ENCODE results near the gene SORL1.
"Not testable (repeated sequence)": the region's sequence is repeated elsewhere in the genome, so short reads cannot be mapped to it uniquely, and the experiment has no call there.

SORL1 gene

GRCh38 chr11:121478226-121478894 is 26.2 kb downstream of the SORL1 start:
- Histone ChIP-seq H3K27ac (ENCODE audit: low read depth, low read length) (peak overlapping the region; percentile 91), H3K4me1 (ENCODE audit: control insufficient read depth, insufficient read depth, low read length) (peaks cover 35% of the 10 kb centered on the region), H3K9ac (ENCODE audit: low read depth, low read length) (no peak overlapping the region), H3K4me3 (ENCODE audit: low read depth, low read length) (no peak overlapping the region; the same call in 1 of the 2 replicates), H3K27me3 (ENCODE audit: control insufficient read depth, insufficient read depth, low read length) (no peaks in the 10 kb centered on the region), H3K36me3 (ENCODE audit: control insufficient read depth, insufficient read depth, low read length) (peaks cover 18% of the 10 kb centered on the region), H3K9me3 (ENCODE audit: control insufficient read depth, insufficient read depth, low read length) (no peaks in the 10 kb centered on the region)

DNA sequence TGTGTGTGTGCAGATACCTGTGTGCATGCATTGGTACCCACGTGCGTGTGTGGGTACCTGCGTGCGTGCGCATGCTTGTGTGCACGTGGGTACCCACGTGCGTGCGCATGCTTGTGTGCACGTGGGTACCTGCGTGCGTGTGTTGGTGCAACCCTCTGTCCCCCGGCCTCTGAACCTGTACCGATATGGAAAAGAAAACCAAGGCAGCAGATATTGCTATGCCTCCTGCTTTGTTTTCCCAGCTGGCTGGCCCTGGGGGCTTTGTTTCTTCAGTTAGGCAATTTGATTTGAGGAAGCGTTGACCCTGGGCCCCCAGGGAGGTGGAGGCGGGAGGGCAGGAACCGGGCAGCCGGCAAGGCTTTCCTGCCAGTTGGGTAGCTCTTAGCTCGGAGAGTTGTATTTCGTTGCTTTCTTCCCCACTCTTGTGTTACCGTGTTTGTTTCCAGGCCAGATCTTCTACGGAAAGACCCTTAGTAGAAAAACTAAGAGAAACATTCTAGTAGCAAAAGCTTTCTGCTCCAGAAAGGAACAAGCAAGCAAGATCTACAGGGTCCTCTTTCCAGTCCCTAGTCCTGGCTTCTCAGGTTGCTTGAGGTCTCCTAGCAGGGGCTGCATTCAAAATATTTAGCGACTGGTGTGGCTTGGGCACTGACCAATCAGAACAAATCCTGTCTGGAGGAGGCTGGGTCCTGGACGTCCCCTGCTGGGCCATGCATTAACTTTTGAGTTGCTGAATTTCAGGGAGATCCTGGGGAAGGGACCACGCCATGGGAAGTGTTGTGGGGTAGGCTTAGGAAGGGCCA is 27.0 kb downstream of the SORL1 start:
- Histone ChIP-seq H3K36me3 (ENCODE audit: control insufficient read depth, insufficient read depth, low read length) (peaks cover 17% of the 10 kb centered on the region), H3K9ac (ENCODE audit: low read depth, low read length) (no peak overlapping the region), H3K4me1 (ENCODE audit: control insufficient read depth, insufficient read depth, low read length) (peaks cover 35% of the 10 kb centered on the region), H3K4me3 (ENCODE audit: low read depth, low read length) (peak overlapping the region; percentile 13; the same call in 1 of the 2 replicates), H3K9me3 (ENCODE audit: control insufficient read depth, insufficient read depth, low read length) (no peaks in the 10 kb centered on the region), H3K27me3 (ENCODE audit: control insufficient read depth, insufficient read depth, low read length) (no peaks in the 10 kb centered on the region), H3K27ac (ENCODE audit: low read depth, low read length) (peak overlapping the region; percentile 91)

- Histone ChIP-seq H3K27me3 (ENCODE audit: control insufficient read depth, insufficient read depth, low read length) (no peaks in the 10 kb centered on the region), H3K9me3 (ENCODE audit: control insufficient read depth, insufficient read depth, low read length) (no peaks in the 10 kb centered on the region), H3K4me1 (ENCODE audit: control insufficient read depth, insufficient read depth, low read length) (peaks cover 35% of the 10 kb centered on the region), H3K36me3 (ENCODE audit: control insufficient read depth, insufficient read depth, low read length) (peaks cover 13% of the 10 kb centered on the region), H3K9ac (ENCODE audit: low read depth, low read length) (no peak overlapping the region), H3K4me3 (ENCODE audit: low read depth, low read length) (peak overlapping the region; percentile 13; the same call in 1 of the 2 replicates), H3K27ac (ENCODE audit: low read depth, low read length) (peak overlapping the region; percentile 91)
Observed at GRCh38 chr11:121479698-121480238, 27.7 kb downstream of the SORL1 start.

GRCh38 chr11:121481484-121482230 is 29.5 kb downstream of the SORL1 start:
- H3K27me3 ChIP-seq (ENCODE audit: control insufficient read depth, insufficient read depth, low read length); H3K9ac ChIP-seq (ENCODE audit: low read depth, low read length); H3K4me3 ChIP-seq (ENCODE audit: low read depth, low read length); H3K9me3 ChIP-seq (ENCODE audit: control insufficient read depth, insufficient read depth, low read length): not testable (repeated sequence)
- Histone ChIP-seq H3K27ac (ENCODE audit: low read depth, low read length) (peak overlapping the region; percentile 10), H3K4me1 (ENCODE audit: control insufficient read depth, insufficient read depth, low read length) (peaks cover 29% of the 10 kb centered on the region), H3K36me3 (ENCODE audit: control insufficient read depth, insufficient read depth, low read length) (peaks cover 12% of the 10 kb centered on the region)

GRCh38 chr11:121482231-121483129 is 30.4 kb downstream of the SORL1 start:
- H3K36me3 ChIP-seq (ENCODE audit: control insufficient read depth, insufficient read depth, low read length) = peaks cover 13% of the 10 kb centered on the region
- H3K4me1 ChIP-seq (ENCODE audit: control insufficient read depth, insufficient read depth, low read length) = peaks cover 29% of the 10 kb centered on the region
- no peak overlapping the region for H3K9ac ChIP-seq (ENCODE audit: low read depth, low read length)
- no peaks in the 10 kb centered on the region for H3K27me3 ChIP-seq (ENCODE audit: control insufficient read depth, insufficient read depth, low read length)
- no peak overlapping the region for H3K4me3 ChIP-seq (ENCODE audit: low read depth, low read length)
- H3K9me3 ChIP-seq (ENCODE audit: control insufficient read depth, insufficient read depth, low read length) = no peaks in the 10 kb centered on the region
- H3K27ac ChIP-seq (ENCODE audit: low read depth, low read length) = peak overlapping the region; percentile 10

- Histone ChIP-seq H3K27me3 (ENCODE audit: control insufficient read depth, insufficient read depth, low read length) (no peaks in the 10 kb centered on the region), H3K9ac (ENCODE audit: low read depth, low read length) (no peak overlapping the region), H3K9me3 (ENCODE audit: control insufficient read depth, insufficient read depth, low read length) (no peaks in the 10 kb centered on the region), H3K36me3 (ENCODE audit: control insufficient read depth, insufficient read depth, low read length) (peaks cover 19% of the 10 kb centered on the region), H3K4me3 (ENCODE audit: low read depth, low read length) (no peak overlapping the region), H3K4me1 (ENCODE audit: control insufficient read depth, insufficient read depth, low read length) (peaks cover 18% of the 10 kb centered on the region), H3K27ac (ENCODE audit: low read depth, low read length) (no peak overlapping the region)
Observed at GRCh38 chr11:121483805-121484480, 31.8 kb downstream of the SORL1 start.

- H3K27ac ChIP-seq (ENCODE audit: low read depth, low read length) = no peak overlapping the region
- H3K27me3 ChIP-seq (ENCODE audit: control insufficient read depth, insufficient read depth, low read length) = no peaks in the 10 kb centered on the region
- no peaks in the 10 kb centered on the region for H3K9me3 ChIP-seq (ENCODE audit: control insufficient read depth, insufficient read depth, low read length)
- H3K4me1 ChIP-seq (ENCODE audit: control insufficient read depth, insufficient read depth, low read length) = peaks cover 6% of the 10 kb centered on the region
- no peak overlapping the region for H3K9ac ChIP-seq (ENCODE audit: low read depth, low read length)
- no peak overlapping the region for H3K4me3 ChIP-seq (ENCODE audit: low read depth, low read length)
- H3K36me3 ChIP-seq (ENCODE audit: control insufficient read depth, insufficient read depth, low read length) = peaks cover 32% of the 10 kb centered on the region
Observed at GRCh38 chr11:121485216-121485615, 33.1 kb downstream of the SORL1 start.

DNA sequence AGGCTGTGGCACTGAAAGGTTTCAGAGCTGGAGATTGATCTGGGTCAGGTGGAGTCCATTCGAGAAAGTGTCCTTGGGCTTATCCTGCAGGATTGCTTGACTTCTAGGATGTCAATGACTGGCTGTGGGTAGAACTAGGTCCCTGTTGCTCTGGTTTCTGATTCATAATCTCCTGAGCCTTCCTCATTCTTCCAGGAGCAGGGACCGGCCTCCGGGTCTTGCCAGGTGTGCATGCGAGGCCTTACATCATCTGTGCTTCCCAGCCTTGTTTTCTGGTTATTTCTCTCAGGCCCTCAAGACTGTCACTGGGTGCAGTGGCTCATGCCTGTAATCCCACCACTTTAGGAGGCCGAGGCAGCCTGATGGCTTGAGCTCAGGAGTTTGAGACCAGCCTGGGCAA is 33.9 kb downstream of the SORL1 start:
- Histone ChIP-seq H3K9me3 (ENCODE audit: control insufficient read depth, insufficient read depth, low read length) (no peaks in the 10 kb centered on the region), H3K27me3 (ENCODE audit: control insufficient read depth, insufficient read depth, low read length) (no peaks in the 10 kb centered on the region), H3K4me1 (ENCODE audit: control insufficient read depth, insufficient read depth, low read length) (peaks cover 6% of the 10 kb centered on the region), H3K36me3 (ENCODE audit: control insufficient read depth, insufficient read depth, low read length) (peaks cover 32% of the 10 kb centered on the region), H3K9ac (ENCODE audit: low read depth, low read length) (no peak overlapping the region), H3K27ac (ENCODE audit: low read depth, low read length) (no peak overlapping the region), H3K4me3 (ENCODE audit: low read depth, low read length) (no peak overlapping the region)

GRCh38 chr11:121487191-121487590 is 35.1 kb downstream of the SORL1 start:
- Histone ChIP-seq H3K9ac (ENCODE audit: low read depth, low read length) (no peak overlapping the region), H3K27me3 (ENCODE audit: control insufficient read depth, insufficient read depth, low read length) (no peaks in the 10 kb centered on the region), H3K4me1 (ENCODE audit: control insufficient read depth, insufficient read depth, low read length) (peaks cover 2% of the 10 kb centered on the region), H3K4me3 (ENCODE audit: low read depth, low read length) (no peak overlapping the region), H3K27ac (ENCODE audit: low read depth, low read length) (no peak overlapping the region), H3K36me3 (ENCODE audit: control insufficient read depth, insufficient read depth, low read length) (peaks cover 40% of the 10 kb centered on the region), H3K9me3 (ENCODE audit: control insufficient read depth, insufficient read depth, low read length) (no peaks in the 10 kb centered on the region)

- no peaks in the 10 kb centered on the region for H3K27me3 ChIP-seq (ENCODE audit: control insufficient read depth, insufficient read depth, low read length)
- H3K9me3 ChIP-seq (ENCODE audit: control insufficient read depth, insufficient read depth, low read length) = no peaks in the 10 kb centered on the region
- no peak overlapping the region for H3K4me3 ChIP-seq (ENCODE audit: low read depth, low read length)
- no peaks in the 10 kb centered on the region for H3K4me1 ChIP-seq (ENCODE audit: control insufficient read depth, insufficient read depth, low read length)
- H3K27ac ChIP-seq (ENCODE audit: low read depth, low read length) = no peak overlapping the region
- peaks cover 40% of the 10 kb centered on the region for H3K36me3 ChIP-seq (ENCODE audit: control insufficient read depth, insufficient read depth, low read length)
- no peak overlapping the region for H3K9ac ChIP-seq (ENCODE audit: low read depth, low read length)
Observed at GRCh38 chr11:121488170-121488569, 36.1 kb downstream of the SORL1 start.

All from HUES48 (cell line).